ENCODE results near the gene PCDH12. TPM values are rescaled to one million over a fixed set of nuclear protein-coding genes. Genes with fewer than 3 reads are reported as not detected.

Gene PCDH12
- total and polyA plus RNA-seq, 2 of the 8 experiments (the other 6 are each of a cell fraction or from before 2014, with no cell fraction given): 0.06 to 0.17 TPM

- ChIA-PET POLR2A (ENCODE audit: partially characterized antibody) (interaction anchor here (0.8 to 7.3 kb wide), 16 partner anchors 8 to 305 kb away, joined by 3 to 66 read pairs (median 4); partner anchors contain the start of genes DIAPH1 and PCDH12), CTCF (ENCODE audit: partially characterized antibody) (interaction anchor here (0.7 to 5.2 kb wide), 13 partner anchors 8 to 242 kb away, joined by 3 to 34 read pairs (median 4); partner anchors contain the start of genes ARAP3 and PCDH1)
- FAIRE-seq: peak; percentile 83
- TF ChIP-seq GABPA (IDR thresholded peaks at IDR 0.05; ENCODE audit: borderline replicate concordance, insufficient read depth, low read length) (peak; percentile 71; the same call in 1 of the 2 replicates), CREB1 (IDR thresholded peaks at IDR 0.05) (peak; percentile 69), RNF2 (IDR thresholded peaks at IDR 0.05; ENCODE audit: borderline replicate concordance, low read depth, low read length, missing control alignments, poor library complexity, severe bottlenecking) (no peak), TBP (IDR thresholded peaks at IDR 0.05; ENCODE audit: low read depth, low read length) (peak; percentile 50), CHD2 (IDR thresholded peaks at IDR 0.05; ENCODE audit: low read length) (peak; percentile 36; the same call in 1 of the 2 replicates), TEAD4 (IDR thresholded peaks at IDR 0.05; ENCODE audit: low read depth, low read length) (peak; percentile 71), RXRA (IDR thresholded peaks at IDR 0.05; ENCODE audit: insufficient read depth, low read depth, low read length) (no peak), POLR2A (IDR thresholded peaks at IDR 0.05; ENCODE audit: control extremely low read depth in 1 of 2, low read depth in 2 of 2, low read length in 2 of 2) (peak in 1 of 2 experiments; percentile 84; a peak in 2 of 3 replicates), SUZ12 (IDR thresholded peaks at IDR 0.05; ENCODE audit: low read length) (no peak), ZNF274 (IDR thresholded peaks at IDR 0.05; ENCODE audit: borderline replicate concordance, extremely low read depth, low read length) (no peak), ASH2L (IDR thresholded peaks at IDR 0.05; ENCODE audit: low read length) (peak; percentile 50)
These were observed 34.3 kb downstream of the PCDH12 start, which contains the start of gene DELE1 for GRCh38 chr5:141923448-141924313. TSS of gene DELE1 (plus strand) at chr5:141923871. CDS start at chr5:141923942, 71 bp downstream.

More at GRCh38 chr5:141923448-141924313, 34.3 kb downstream of the PCDH12 start, which contains the start of gene DELE1:
- H3K23ac ChIP-seq (ENCODE audit: insufficient read length): no peak within 1 kb of the TSS
- no peak within 1 kb of the TSS for H3K14ac ChIP-seq (ENCODE audit: insufficient read length)
- 4% methylated on average over 53 of the region's 53 CpGs; no CpG with 5 or more reads in 1 of the 2 experiments for WGBS, 2 experiments (ENCODE audit: extremely low coverage in 1 of 2, insufficient coverage in 1 of 2, insufficient read length in 1 of 2, insufficient replicate concordance in 2 of 2, low coverage in 1 of 2, low lambda C conversion rate in 2 of 2, missing lambda C conversion rate in 1 of 2)
- peak within 1 kb of the TSS; percentile 10 for H2BK120ac ChIP-seq (replicated peaks; ENCODE audit: low read depth, low read length)
- peak; percentile 69 to 90 for DNase-seq (ENCODE audit: low read depth in 1 of 2, low spot score in 2 of 2)
- H4K8ac ChIP-seq (ENCODE audit: extremely low read depth, insufficient read depth, low read length): peak within 1 kb of the TSS; percentile 94
- H3K27ac ChIP-seq (ENCODE audit: low read depth, low read length): peak within 1 kb of the TSS; percentile 71; the same call in 1 of the 2 replicates
- peaks cover 10% of the 10 kb centered on the region for H3K23me2 ChIP-seq (ENCODE audit: low read depth, low read length)
- H3K56ac ChIP-seq (replicated peaks; ENCODE audit: insufficient read length, low read depth, low read length): peak within 1 kb of the TSS; percentile 89
- peak within 1 kb of the TSS; percentile 93 for H4K5ac ChIP-seq (ENCODE audit: insufficient read length, low read depth, low read length)
- H2BK5ac ChIP-seq (ENCODE audit: low read depth, low read length): peak within 1 kb of the TSS; percentile 96
- no peaks in the 10 kb centered on the region for H3K9me3 ChIP-seq (ENCODE audit: insufficient read depth in 2 of 2, low read depth in 1 of 2, low read length in 1 of 2)
- peaks cover 11 to 33% (median 25%) of the 10 kb centered on the region in 4 experiments for H3K36me3 ChIP-seq (ENCODE audit: control insufficient read depth in 2 of 4, insufficient read depth in 4 of 4, low read length in 3 of 4)
- H3K79me2 ChIP-seq (ENCODE audit: control insufficient read depth in 1 of 2, insufficient read depth in 2 of 2, low read length in 2 of 2): peaks cover 4 to 9% of the 10 kb centered on the region in 2 experiments; a peak in 2 of 4 replicates
- peak within 1 kb of the TSS; percentile 74 to 84 for H3K4me2 ChIP-seq (ENCODE audit: insufficient read depth in 1 of 2, low read depth in 2 of 2, low read length in 2 of 2)
- peak within 1 kb of the TSS; percentile 65; the same call in 1 of the 2 replicates for H2AK5ac ChIP-seq (ENCODE audit: low read depth, low read length)
- H3K79me1 ChIP-seq (ENCODE audit: low read depth, low read length): peaks cover 5% of the 10 kb centered on the region; the same call in 1 of the 2 replicates
- no peak within 1 kb of the TSS for H2BK12ac ChIP-seq (ENCODE audit: low read depth, low read length)
- H2BK15ac ChIP-seq (ENCODE audit: low read length): 0 out of 2 replicates have a peak within 1 kb of the TSS, but pooled peaks have one; percentile 29
- no peak within 1 kb of the TSS; the same call in 1 of the 2 replicates for H2AFZ ChIP-seq (ENCODE audit: low read length)
- H3K18ac ChIP-seq (ENCODE audit: extremely low read depth, low read length): peak within 1 kb of the TSS; percentile 95
- peak within 1 kb of the TSS; percentile 92 for H4K91ac ChIP-seq (replicated peaks; ENCODE audit: insufficient read length, low read length)
- no peak within 1 kb of the TSS for H2BK20ac ChIP-seq (ENCODE audit: low read length)
- peak within 1 kb of the TSS; percentile 55 to 77 (median 66) for H3K9ac ChIP-seq (replicated peaks in 1 of 4; ENCODE audit: extremely low read depth in 1 of 4, low read depth in 3 of 4, low read length in 3 of 4)
- peaks cover 0 to 3% (median 3%) of the 10 kb centered on the region in 4 experiments; a peak in 3 of 7 replicates for H3K4me1 ChIP-seq (replicated peaks in 1 of 4; ENCODE audit: control insufficient read depth in 3 of 4, insufficient read depth in 4 of 4, low read length in 3 of 4)
- no peaks in the 10 kb centered on the region for H3K27me3 ChIP-seq (replicated peaks in 1 of 4; ENCODE audit: control insufficient read depth in 3 of 4, extremely low read depth in 1 of 4, insufficient read depth in 3 of 4, low read length in 3 of 4)
- H3K4me3 ChIP-seq (ENCODE audit: extremely low read depth in 1 of 4, insufficient read depth in 2 of 4, low read depth in 3 of 4, low read length in 4 of 4): peak within 1 kb of the TSS; percentile 68 to 84 (median 74)
- H3K4ac ChIP-seq (replicated peaks; ENCODE audit: insufficient read length, low read depth, low read length): peak within 1 kb of the TSS; percentile 87
- peaks cover 0 to 3% of the 10 kb centered on the region in 2 experiments for H4K20me1 ChIP-seq (replicated peaks in 1 of 2; ENCODE audit: control insufficient read depth in 1 of 2, insufficient read depth in 2 of 2, low read length in 2 of 2)
